CD4-positive, alpha-beta T cell treated with Interleukin-12 subunit alpha and Interleukin-12 subunit beta, for 1 hour (primary cell): Measurements from ENCODE around the gene OR8H1.

Experiments used
- DNase-seq: peaks from one replicate; pipeline ENCODE4 v3.0.0-alpha.2; 2020

The OR8H1 gene, protein sequence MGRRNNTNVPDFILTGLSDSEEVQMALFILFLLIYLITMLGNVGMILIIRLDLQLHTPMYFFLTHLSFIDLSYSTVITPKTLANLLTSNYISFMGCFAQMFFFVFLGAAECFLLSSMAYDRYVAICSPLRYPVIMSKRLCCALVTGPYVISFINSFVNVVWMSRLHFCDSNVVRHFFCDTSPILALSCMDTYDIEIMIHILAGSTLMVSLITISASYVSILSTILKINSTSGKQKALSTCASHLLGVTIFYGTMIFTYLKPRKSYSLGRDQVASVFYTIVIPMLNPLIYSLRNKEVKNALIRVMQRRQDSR

DNA sequence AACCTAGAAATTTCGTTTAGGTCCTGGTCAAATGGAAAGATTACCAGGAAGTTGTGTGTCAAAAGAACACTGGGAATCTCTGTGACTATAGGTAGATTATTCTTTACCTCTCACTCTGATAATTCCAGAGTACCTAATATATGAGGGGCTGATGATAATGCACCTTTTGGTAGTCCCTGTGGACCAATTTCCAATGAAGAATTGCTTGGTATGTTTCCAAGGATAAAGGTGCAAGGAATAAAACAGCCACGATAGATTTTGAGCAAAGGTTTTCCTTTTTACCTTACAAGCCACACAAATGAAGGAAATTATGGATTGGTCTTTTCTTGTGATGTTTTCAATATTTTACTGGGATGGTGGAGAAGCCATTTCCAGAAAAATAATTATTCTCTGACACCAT is at the start of gene OR8H1:
TSS of gene OR8H1 (minus strand) at position 101 of the 400 bp plus-strand sequence. CDS start 1,192 bp downstream, outside the sequence.
- no peak for DNase-seq

DNA sequence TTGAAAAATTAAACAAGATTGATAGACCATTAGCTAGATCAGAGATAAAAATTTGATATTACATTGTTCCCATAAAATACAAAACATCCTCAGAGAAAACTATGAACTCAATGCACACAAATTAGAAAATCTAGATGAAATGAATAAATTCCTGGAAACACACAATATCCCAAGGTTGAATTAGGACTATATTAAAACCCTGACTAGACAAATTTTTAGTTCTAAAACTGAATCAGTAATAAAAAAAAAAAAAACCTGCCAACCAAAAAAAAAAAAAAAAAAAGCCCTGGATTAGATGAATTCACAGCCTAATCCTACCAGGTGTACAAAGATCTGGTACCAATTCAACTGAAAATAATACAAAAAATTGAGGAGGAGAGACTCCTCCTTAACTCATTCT is 48.2 kb upstream of the OR8H1 start:
- DNase-seq: no peak

DNA sequence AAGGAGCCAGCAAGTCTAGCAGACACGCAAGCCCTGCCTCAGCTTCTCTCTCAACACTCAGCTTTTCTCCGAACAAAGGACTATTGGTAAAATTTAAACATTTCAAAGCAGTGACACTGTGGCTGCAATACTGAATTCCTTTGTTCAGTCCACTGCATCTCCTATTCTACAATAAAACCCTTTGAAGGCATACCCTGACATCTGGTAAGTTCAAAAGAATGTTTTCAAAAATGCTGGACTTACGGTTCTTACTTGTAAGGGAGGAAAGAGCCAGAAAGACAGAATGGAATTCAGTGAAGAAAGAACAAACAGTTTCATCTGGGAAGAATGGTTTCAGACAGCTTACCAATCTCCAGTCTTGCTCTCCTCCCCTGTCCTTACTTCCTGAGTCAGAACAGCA is 41.1 kb upstream of the OR8H1 start:
- no peak for DNase-seq

DNA sequence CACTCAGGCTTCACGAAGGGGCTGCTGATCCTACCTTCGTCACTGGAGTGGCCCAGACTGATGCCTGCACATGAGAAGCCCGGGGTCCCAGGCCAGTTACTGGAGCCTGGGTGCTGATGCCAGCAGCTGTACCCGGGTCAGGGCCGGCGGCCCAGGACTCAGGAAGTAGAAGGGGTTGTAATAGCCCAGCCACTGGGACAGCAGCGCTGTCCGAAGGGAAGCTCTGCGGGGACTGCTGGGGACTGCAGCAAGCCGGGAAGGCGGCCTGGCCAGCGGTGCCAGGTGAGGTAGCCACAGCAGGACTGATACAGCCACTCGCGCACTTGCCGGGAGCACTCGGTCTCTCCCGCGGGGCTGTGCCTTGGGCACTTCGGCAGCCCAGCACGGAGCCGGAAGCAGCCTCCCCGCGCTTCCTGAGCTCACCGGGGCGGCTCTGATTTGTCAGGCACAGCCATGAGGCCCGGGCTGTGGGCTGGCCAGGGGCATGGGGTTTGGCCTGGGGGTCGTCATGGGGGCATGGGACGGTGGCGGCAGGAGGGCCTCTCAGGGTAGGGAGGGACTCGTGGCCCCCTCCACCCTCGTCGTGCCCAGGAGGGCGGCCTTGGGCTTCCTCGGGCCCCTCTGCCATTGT is 39.9 kb upstream of the OR8H1 start:
- DNase-seq: no peak

DNA sequence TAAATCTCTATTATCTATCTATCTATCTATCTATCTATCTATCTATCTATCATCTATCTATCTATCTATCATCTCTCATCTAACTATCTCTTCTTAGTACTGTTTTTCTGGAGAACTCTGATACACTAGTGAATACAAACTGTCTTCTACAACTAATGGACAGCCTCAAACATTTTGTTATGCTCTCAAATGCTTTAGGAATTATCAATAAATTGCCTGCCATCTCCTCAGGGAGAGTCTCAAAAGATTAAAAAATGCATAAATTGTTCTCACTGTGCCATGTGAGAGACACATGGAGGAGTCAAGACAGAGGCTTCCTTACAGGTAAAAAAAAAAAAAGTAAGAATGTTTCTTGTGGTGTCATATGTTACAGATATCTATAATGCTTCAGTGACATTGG is 22.8 kb upstream of the OR8H1 start, which contains the start of gene OR8K3:
TSS of gene OR8K3 (plus strand) at position 301 of the 400 bp plus-strand sequence. CDS start 3,163 bp downstream, outside the sequence.
- DNase-seq: no peak

DNA sequence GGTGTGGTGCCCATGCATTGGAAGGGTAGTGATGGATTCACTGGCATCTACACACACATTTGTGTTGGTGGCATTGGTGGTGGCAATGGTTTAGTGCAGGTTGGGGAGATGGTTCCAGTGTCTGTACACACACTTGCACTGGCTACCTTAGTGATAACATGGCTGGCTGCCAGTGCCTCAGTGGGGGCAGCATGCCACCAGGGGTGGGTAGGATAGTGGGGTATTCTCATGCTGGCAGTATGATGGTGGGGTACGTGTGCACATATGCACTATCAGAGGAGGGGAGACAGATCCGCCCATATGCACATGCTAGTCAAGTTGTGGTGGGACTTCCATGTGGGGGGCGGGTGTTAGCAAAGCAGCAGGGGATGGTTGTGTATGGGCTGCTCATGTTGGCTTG is 15.8 kb upstream of the OR8H1 start:
- no peak for DNase-seq

DNA sequence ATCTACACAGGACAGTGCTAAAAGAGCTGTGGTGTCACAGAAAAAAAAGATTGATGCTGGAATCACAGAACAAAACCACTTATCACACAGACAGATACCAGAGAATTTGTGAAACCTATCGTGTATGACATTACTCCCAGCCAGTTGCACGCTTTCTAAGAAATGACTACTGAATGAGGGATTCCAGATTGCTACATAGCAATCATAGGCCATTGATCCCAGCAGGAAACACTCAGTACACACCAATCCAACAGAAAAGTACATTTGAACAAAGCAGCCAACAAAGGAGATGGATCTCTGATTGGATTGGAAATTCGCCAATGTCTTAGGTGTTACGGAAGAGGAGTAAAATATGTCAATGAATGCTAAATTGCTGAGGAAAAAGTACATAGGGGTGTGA is 4.8 kb upstream of the OR8H1 start:
- DNase-seq: no peak

DNA sequence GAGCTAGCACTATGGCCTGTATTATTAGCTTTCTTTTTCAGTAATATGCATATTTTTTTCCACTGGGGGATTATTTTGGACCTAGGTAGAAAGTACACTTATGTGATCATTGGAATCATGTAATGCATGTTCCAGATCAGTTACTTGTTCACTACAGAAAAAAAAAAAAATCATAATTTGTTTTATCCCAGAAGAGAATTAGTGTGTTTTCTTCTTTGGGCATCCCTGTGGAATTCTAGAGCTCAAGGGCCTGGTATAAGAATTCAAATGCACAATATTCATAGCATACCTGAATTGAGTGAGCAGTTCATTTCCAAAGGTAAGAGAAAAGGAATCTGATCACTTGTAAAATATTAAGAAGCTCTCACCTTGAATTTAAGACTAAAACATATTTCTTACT is 18.2 kb downstream of the OR8H1 start, which contains the start of gene OR5T1:
TSS of gene OR5T1 (plus strand) at position 301 of the 400 bp plus-strand sequence. CDS start 1,485 bp downstream, outside the sequence.
- DNase-seq: no peak

DNA sequence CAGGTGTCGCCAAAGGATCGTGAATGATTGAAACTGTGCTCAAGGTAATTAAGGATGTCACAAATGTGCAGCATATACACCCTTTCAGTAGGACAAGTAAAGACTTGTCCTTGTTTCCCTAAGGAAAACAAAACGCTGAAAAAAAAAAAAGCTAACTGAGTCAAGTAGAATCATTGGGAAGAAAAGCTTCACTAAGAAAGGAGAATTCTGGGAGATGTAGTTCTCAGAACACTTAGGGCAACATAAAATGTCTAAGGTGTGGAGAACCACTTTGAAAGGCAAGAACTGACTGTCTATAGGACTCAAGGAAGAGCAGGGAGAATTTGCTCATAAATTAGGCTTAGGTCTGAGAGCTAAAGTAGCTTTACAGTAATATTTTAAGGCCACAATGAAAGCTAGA is 21.0 kb downstream of the OR8H1 start:
- DNase-seq: no peak

DNA sequence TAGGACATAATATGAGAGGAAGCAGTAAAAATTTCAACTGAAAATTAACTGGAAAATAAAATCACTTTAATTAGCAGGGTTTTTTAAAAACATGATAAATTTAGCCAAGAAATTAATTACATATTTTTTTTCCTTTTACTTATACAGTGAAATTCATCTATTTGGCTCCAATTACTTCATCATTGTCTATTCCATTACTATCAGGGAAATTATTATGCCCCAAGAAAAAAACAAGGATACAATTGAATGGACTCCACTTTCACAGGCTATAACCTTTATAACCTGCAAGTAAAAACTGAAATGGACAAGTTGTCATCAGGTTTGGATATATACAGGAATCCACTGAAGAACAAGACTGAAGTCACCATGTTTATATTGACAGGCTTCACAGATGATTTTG is 40.1 kb downstream of the OR8H1 start, which contains the start of gene OR5T3:
TSS of gene OR5T3 (plus strand) at position 301 of the 400 bp plus-strand sequence. CDS start at position 301, 0 bp downstream.
- no peak for DNase-seq
